HepG2 (cell line): Measurements from ENCODE around the gene ZCCHC3. TPM values are rescaled to one million over a fixed set of nuclear protein-coding genes. Genes with fewer than 3 reads are reported as not detected.

Source experiments
- BRD4 ChIP-seq: sonication (generic); formaldehyde crosslinking; IDR thresholded peaks from 2 replicates; pipeline ENCODE4 v1.4.0; 2020; ENCODE audit warnings: missing genetic modification reagents
- GZF1 ChIP-seq: sonication (generic); formaldehyde crosslinking; IDR thresholded peaks from 2 replicates; pipeline ENCODE4 v1.5.1; 2020; ENCODE audit warnings: mild to moderate bottlenecking, missing genetic modification reagents
- HDAC2 ChIP-seq: sonication (generic); formaldehyde crosslinking; IDR thresholded peaks from 2 replicates; pipeline ENCODE4 v1.4.0; 2020; ENCODE audit warnings: missing genetic modification reagents
- MNT ChIP-seq: fragments of 450-650 bp; IDR thresholded peaks from 2 replicates; pipeline ENCODE4 v1.6.1; 2016
- NFKB2 ChIP-seq: sonication (generic); formaldehyde crosslinking; IDR thresholded peaks from 2 replicates; pipeline ENCODE4 v1.4.0; 2020; ENCODE audit warnings: missing genetic modification reagents, borderline replicate concordance
- NFRKB ChIP-seq: fragments of 450-650 bp; IDR thresholded peaks from 2 replicates; pipeline ENCODE4 v1.6.1; 2017
- PAXIP1 ChIP-seq: sonication (generic); formaldehyde crosslinking; conservative IDR thresholded peaks from 2 replicates; pipeline ENCODE4 v1.4.0; 2020; ENCODE audit warnings: mild to moderate bottlenecking, missing genetic modification reagents, moderate library complexity
- POGK ChIP-seq: sonication (generic); formaldehyde crosslinking; conservative IDR thresholded peaks from 2 replicates; pipeline ENCODE4 v1.8.0; 2022; ENCODE audit warnings: mild to moderate bottlenecking, moderate library complexity, missing genetic modification reagents
- PRPF4 ChIP-seq: fragments of 200-400 bp; formaldehyde crosslinking; IDR thresholded peaks from 2 replicates; pipeline ENCODE4 v1.6.1; 2016; ENCODE audit warnings: low read length, low read depth; ENCODE audit not compliant: poor library complexity, severe bottlenecking
- SALL2 ChIP-seq: sonication (generic); formaldehyde crosslinking; IDR thresholded peaks from 2 replicates; pipeline ENCODE4 v1.8.1; 2023; ENCODE audit warnings: mild to moderate bottlenecking, missing genetic modification reagents, inconsistent platforms
- SMAD3 ChIP-seq: sonication (generic); formaldehyde crosslinking; IDR thresholded peaks from 2 replicates; pipeline ENCODE4 v1.4.0; 2020; ENCODE audit warnings: missing genetic modification reagents
- U2AF2 ChIP-seq: fragments of 200-400 bp; formaldehyde crosslinking; IDR thresholded peaks from 2 replicates; pipeline ENCODE4 v1.6.1; 2017; ENCODE audit warnings: low read depth, mild to moderate bottlenecking, low read length
- YY1 ChIP-seq: IDR thresholded peaks from 2 replicates; pipeline ENCODE4 v1.6.1; 2011; ENCODE audit warnings: low read length, low read depth, moderate library complexity, mild to moderate bottlenecking; ENCODE audit not compliant: insufficient read depth, insufficient replicate concordance
- ZFY ChIP-seq: sonication (generic); formaldehyde crosslinking; IDR thresholded peaks from 2 replicates; pipeline ENCODE4 v1.4.0; 2020; ENCODE audit warnings: missing genetic modification reagents
- ZNF230 ChIP-seq: sonication (generic); formaldehyde crosslinking; IDR thresholded peaks from 2 replicates; pipeline ENCODE4 v1.4.0; 2020; ENCODE audit warnings: mild to moderate bottlenecking, missing genetic modification reagents
- ZNF430 ChIP-seq: sonication (generic); formaldehyde crosslinking; IDR thresholded peaks from 2 replicates; pipeline ENCODE4 v1.9.0; 2021; ENCODE audit warnings: mild to moderate bottlenecking, missing genetic modification reagents
- ZNF557 ChIP-seq: sonication (generic); formaldehyde crosslinking; IDR thresholded peaks from 2 replicates; pipeline ENCODE4 v1.4.0; 2020; ENCODE audit warnings: missing genetic modification reagents
- polyA plus RNA-seq, 8 experiments: library from polyadenylated mRNA; depleted of rRNA in 3 of 8; stranded (reverse) in 7 of 8; unstranded in 1 of 8; fragments of >200 nt; fragmentation: Illumina TruSeq in 4 of 8; extraction: Trizol in 4 of 8; gene quantifications; 2 replicates each; pipeline versions ENCODE4 v1.2.1 to v1.2.3, GENCODE V29; 2011 to 2016; ENCODE audit warnings: low read depth in 4 of 8, missing spikeins in 1 of 8, mixed read lengths in 1 of 8; ENCODE audit not compliant: insufficient read depth in 1 of 8
- total RNA-seq, 5 experiments: library from RNA; depleted of rRNA; stranded (reverse); fragments of >200 nt; fragmentation: Illumina TruSeq; extraction: Trizol; gene quantifications; 2 replicates each; pipeline ENCODE4 v1.2.3, GENCODE V29; 2016; ENCODE audit warnings: low read depth in 1 of 5
- TF ChIP-seq, protein P1 (sequence below): sonication (generic); formaldehyde crosslinking; IDR thresholded peaks from 2 replicates; pipeline ENCODE4 v1.4.0; 2020; ENCODE audit warnings: missing genetic modification reagents
- TF ChIP-seq, protein P2 (sequence below): sonication (generic); formaldehyde crosslinking; IDR thresholded peaks from 2 replicates; pipeline ENCODE4 v1.5.0; 2020; ENCODE audit warnings: missing genetic modification reagents

Gene ZCCHC3
- total and polyA plus RNA-seq, 2 of the 13 experiments (the other 11 are each of a cell fraction or from before 2014, with no cell fraction given): 46.6 to 63.0 TPM

DNA sequence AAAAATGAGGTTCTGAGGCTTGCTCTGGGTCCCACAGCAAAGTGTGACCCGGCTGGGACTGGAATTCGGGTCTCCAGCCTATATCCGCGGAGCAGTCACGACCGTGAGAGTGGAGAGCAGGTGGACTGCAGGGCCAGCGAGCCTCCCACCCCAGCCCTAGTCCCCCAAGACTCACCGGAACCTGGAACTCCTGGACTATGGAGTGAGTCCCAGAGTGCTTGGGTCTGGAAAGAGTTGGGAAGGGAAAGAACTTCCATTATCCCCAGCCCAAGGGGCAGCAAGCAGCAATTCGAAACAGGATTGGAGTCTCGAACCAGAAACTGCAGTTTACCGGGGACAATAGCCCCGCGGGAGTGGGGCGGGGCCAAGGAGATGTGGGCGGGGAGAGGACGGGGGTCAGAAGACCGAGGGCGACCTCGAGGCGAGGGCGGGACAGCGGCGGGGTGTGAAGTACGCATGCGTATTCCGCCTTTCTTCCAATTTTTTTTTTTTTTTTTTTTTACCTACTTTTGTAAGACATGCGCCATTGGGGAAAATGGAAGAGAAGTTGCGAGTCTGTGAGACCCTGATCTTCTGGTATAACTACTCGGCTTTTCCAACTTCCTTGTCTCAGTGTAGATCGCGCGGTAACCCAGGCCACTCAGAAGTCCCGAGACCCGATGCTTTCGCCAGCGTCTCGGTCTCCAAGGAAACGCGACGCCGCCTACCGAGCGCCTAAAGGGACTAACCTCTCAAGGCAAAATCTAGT is 7.1 kb upstream of the ZCCHC3 start, which contains the start of gene C20orf96 (continued):
- TF ChIP-seq, protein P1, sequence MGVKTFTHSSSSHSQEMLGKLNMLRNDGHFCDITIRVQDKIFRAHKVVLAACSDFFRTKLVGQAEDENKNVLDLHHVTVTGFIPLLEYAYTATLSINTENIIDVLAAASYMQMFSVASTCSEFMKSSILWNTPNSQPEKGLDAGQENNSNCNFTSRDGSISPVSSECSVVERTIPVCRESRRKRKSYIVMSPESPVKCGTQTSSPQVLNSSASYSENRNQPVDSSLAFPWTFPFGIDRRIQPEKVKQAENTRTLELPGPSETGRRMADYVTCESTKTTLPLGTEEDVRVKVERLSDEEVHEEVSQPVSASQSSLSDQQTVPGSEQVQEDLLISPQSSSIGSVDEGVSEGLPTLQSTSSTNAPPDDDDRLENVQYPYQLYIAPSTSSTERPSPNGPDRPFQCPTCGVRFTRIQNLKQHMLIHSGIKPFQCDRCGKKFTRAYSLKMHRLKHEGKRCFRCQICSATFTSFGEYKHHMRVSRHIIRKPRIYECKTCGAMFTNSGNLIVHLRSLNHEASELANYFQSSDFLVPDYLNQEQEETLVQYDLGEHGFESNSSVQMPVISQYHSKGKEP (CRISPR knock-in tag): 0 out of 2 replicates have a peak, but pooled peaks have one; percentile 52
- TF ChIP-seq NFRKB (no peak), ZNF230 (CRISPR knock-in tag) (peak; percentile 76; the same call in 1 of the 2 replicates), NFKB2 (CRISPR knock-in tag) (peak; percentile 49), BRD4 (CRISPR knock-in tag) (no peak), HDAC2 (CRISPR knock-in tag) (0 out of 2 replicates have a peak, but pooled peaks have one; percentile 28), SALL2 (peak; percentile 29; the same call in 1 of the 2 replicates), PRPF4 (no peak), ZFY (CRISPR knock-in tag) (peak; percentile 70), YY1 (peak; percentile 39), MNT (0 out of 2 replicates have a peak, but pooled peaks have one; percentile 9), GZF1 (CRISPR knock-in tag) (no peak), SMAD3 (CRISPR knock-in tag) (no peak; the same call in 1 of the 2 replicates), PAXIP1 (no peak; the same call in 1 of the 2 replicates), ZNF557 (CRISPR knock-in tag) (no peak), ZNF430 (CRISPR knock-in tag) (peak; percentile 89; the same call in 1 of the 2 replicates), U2AF2 (0 out of 2 replicates have a peak, but pooled peaks have one; percentile 14), POGK (no peak; the same call in 1 of the 2 replicates)
- TF ChIP-seq, protein P2, sequence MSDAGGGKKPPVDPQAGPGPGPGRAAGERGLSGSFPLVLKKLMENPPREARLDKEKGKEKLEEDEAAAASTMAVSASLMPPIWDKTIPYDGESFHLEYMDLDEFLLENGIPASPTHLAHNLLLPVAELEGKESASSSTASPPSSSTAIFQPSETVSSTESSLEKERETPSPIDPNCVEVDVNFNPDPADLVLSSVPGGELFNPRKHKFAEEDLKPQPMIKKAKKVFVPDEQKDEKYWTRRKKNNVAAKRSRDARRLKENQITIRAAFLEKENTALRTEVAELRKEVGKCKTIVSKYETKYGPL (CRISPR knock-in tag): no peak
